Tibial nerve (tissue), 3 donors: ENCODE measurements around the gene SBK1.

Experiments
- CTCF ChIP-seq, 5 experiments: fragments of 200-600 bp in 3 of 5; fragments of 450-650 bp in 2 of 5; sonication (generic) in 3 of 5; IDR thresholded peaks; one replicate each; pipeline ENCODE4 v1.5.1; 2016 to 2019; ENCODE audit warnings: antibody characterized with exemption in 5 of 5, mild to moderate bottlenecking in 3 of 5, moderate library complexity in 2 of 5
- POLR2A ChIP-seq, 2 donors: fragments of 450-650 bp; IDR thresholded peaks; one replicate each; pipeline ENCODE4 v1.6.1; 2017; ENCODE audit warnings: antibody characterized with exemption in 2 of 2, mild to moderate bottlenecking in 2 of 2, moderate library complexity in 2 of 2

GRCh38 chr16:28307936-28308335 lies 15.6 kb downstream of the SBK1 start:
- no peak for TF ChIP-seq POLR2A (IDR thresholded peaks at IDR 0.05)
- TF ChIP-seq CTCF (IDR thresholded peaks at IDR 0.05) = no peak
